Gastrocnemius medialis (tissue), 4 donors: Measurements from ENCODE around the gene EIF4EBP2. TPM values are rescaled to one million over a fixed set of nuclear protein-coding genes. Genes with fewer than 3 reads are reported as not detected.

Experiments used
- ATAC-seq, 2 donors: fragments of 150-250 bp; one replicate each; pipeline ENCODE4 v1.9.1; 2016
- DNase-seq, 2 donors: peaks; one replicate each; pipeline ENCODE4 v3.0.0-alpha.2; 2019
- H3K27ac ChIP-seq, 4 donors: fragments of 200-600 bp; sonication (generic); 1 replicate in 1 of 4; 2 replicates in 3 of 4; pipeline ENCODE4 v1.5.1; 2016 to 2018; ENCODE audit warnings: mild to moderate bottlenecking in 2 of 4, moderate library complexity in 1 of 4
- H3K27me3 ChIP-seq, 3 donors: fragments of 200-600 bp; sonication (generic) in 2 of 3; 1 replicate in 1 of 3; 2 replicates in 2 of 3; pipeline versions ENCODE4 v1.5.1 to v1.6.0; 2016 to 2019; ENCODE audit warnings: mild to moderate bottlenecking in 1 of 3, moderate library complexity in 1 of 3
- H3K36me3 ChIP-seq, 2 donors: fragments of 200-600 bp; sonication (generic) in 1 of 2; one replicate each; pipeline ENCODE4 v1.5.1; 2017 to 2018
- H3K4me1 ChIP-seq, 2 donors: fragments of 200-600 bp; sonication (generic) in 1 of 2; one replicate each; pipeline ENCODE4 v1.5.1; 2016 to 2017; ENCODE audit warnings: mild to moderate bottlenecking in 2 of 2
- H3K4me3 ChIP-seq, 4 donors: fragments of 200-600 bp; sonication (generic) in 3 of 4; 1 replicate in 1 of 4; 2 replicates in 3 of 4; pipeline ENCODE4 v1.5.1; 2016 to 2019; ENCODE audit warnings: mild to moderate bottlenecking in 2 of 4
- H3K9me3 ChIP-seq, 3 donors: fragments of 200-600 bp; sonication (generic) in 2 of 3; 1 replicate in 1 of 3; 2 replicates in 2 of 3; pipeline ENCODE4 v1.5.1; 2016 to 2019
- CTCF ChIP-seq, 5 experiments: fragments of 450-650 bp in 3 of 5; fragments of 200-600 bp in 2 of 5; sonication (generic) in 2 of 5; IDR thresholded peaks in 4 of 5; conservative IDR thresholded peaks in 1 of 5; 1 replicate in 4 of 5; 2 replicates in 1 of 5; pipeline ENCODE4 v1.5.1; 2016 to 2019; ENCODE audit warnings: antibody characterized with exemption in 5 of 5, mild to moderate bottlenecking in 3 of 5, moderate library complexity in 3 of 5
- POLR2A ChIP-seq, 2 donors: fragments of 450-650 bp; IDR thresholded peaks; one replicate each; pipeline ENCODE4 v1.6.1; 2017; ENCODE audit warnings: antibody characterized with exemption in 2 of 2, mild to moderate bottlenecking in 2 of 2, moderate library complexity in 2 of 2
- in situ Hi-C, 4 donors: fragments of 200-750 bp; cut with MboI; loops; one replicate each; pipeline versions ENCODE4 v1.15.0 to v1.8.0; 2017; ENCODE audit warnings: low sequenced_read_pairs in 4 of 4
- intact Hi-C: fragments of 100-400 bp; cut with DNase I; formaldehyde crosslinking; loops from one replicate; pipeline ENCODE4 v1.15.1; 2023; ENCODE audit warnings: low total_unique reads
- total RNA-seq, 4 donors: library from RNA; depleted of rRNA; stranded (reverse); fragments of >200 nt; gene quantifications; one replicate each; pipeline versions ENCODE4 v1.1.0 to v1.2.3, GENCODE V29; 2016

The EIF4EBP2 gene
- total RNA-seq, 4 donors from 2014 or later, result 58.4 to 141 (median 107) TPM

DNA sequence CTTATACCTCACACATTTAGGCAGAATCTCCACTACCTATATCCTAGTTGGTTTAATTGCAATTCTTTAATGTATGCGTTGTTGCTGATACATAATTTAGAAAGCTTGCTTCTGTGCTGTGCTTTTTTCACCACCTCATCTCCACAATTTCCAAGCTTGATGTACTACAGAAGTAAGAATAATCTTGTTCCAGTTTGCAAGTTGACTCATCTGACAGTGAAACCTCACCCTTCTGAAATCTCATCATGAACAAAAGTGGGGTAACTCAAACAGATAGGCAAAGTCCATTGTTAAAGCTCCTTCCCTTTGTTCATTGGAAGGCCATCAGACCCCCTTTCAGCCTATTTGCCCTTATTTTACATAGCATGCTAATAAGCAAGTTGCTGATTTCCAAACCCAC is 13.6 kb downstream of the EIF4EBP2 start:
- Histone ChIP-seq H3K27ac (peak overlapping the region in 2 of 4 donors; percentile 54 to 57), H3K9me3 (no peaks in the 10 kb centered on the region), H3K4me1 (peaks cover 25 to 34% of the 10 kb centered on the region in 2 donors), H3K36me3 (peaks cover 0 to 28% of the 10 kb centered on the region in 2 donors), H3K4me3 (no peak overlapping the region), H3K27me3 (no peaks in the 10 kb centered on the region)
- no peak for DNase-seq
- in situ Hi-C loops (no loop called here), intact Hi-C loops (no loop called here)
- no peak for TF ChIP-seq POLR2A (IDR thresholded peaks at IDR 0.05)
- ATAC-seq, result no peak

DNA sequence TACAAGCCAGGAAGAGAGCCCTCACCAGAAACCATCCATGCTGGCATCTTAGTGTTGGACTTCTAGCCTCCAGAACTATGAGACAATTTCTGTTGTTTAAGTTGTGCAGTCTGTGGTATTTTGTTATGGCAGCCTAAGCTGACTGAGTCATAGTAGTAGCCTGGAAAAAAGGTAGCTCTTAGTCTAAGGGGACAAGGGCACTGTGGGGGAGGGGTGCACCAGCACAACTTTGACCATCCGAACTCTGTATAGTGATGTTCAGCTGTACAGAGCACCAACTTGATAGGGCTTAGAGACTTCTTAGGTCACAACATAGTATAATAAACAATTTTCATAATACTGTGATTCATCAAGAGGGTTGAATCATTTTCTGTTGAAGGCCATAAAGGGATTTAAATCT is 14.3 kb downstream of the EIF4EBP2 start:
- intact Hi-C loops, result no loop called here
- H3K4me1 ChIP-seq, result peaks cover 24 to 34% of the 10 kb centered on the region in 2 donors
- no peak for DNase-seq
- ATAC-seq, result peak in 1 of 2 donors; percentile 32
- H3K27me3 ChIP-seq, result no peaks in the 10 kb centered on the region
- peaks cover 0 to 34% of the 10 kb centered on the region in 2 donors for H3K36me3 ChIP-seq
- H3K27ac ChIP-seq, result peak overlapping the region in 3 of 4 donors; percentile 9 to 57 (median 54)
- no peak for TF ChIP-seq POLR2A (IDR thresholded peaks at IDR 0.05)
- no peak for TF ChIP-seq CTCF (IDR thresholded peaks at IDR 0.05 in 4 of 5, conservative IDR thresholded peaks at IDR 0.05 in 1 of 5)
- no peaks in the 10 kb centered on the region for H3K9me3 ChIP-seq
- in situ Hi-C loops, result no loop called here
- no peak overlapping the region for H3K4me3 ChIP-seq

DNA sequence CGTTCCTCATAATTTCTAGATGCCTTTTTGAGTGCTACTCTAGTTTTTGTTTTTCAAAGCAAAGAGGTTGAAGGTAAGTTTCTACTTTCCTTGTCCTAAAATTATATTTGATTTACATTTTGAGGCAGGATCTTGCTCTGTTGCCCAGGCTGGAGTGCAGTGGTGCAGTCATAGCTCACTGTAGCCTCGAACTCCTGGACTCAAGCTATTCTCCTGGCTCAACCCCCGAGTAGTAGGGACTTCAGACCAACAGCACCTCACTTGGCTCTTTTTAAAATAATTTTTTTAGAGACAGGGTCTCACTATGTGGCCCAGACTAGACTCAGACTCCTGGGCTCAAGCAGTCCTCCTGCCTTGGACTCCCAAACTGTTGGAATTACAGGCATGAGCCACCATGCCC is 14.8 kb downstream of the EIF4EBP2 start:
- TF ChIP-seq CTCF (IDR thresholded peaks at IDR 0.05 in 4 of 5, conservative IDR thresholded peaks at IDR 0.05 in 1 of 5), result no peak
- TF ChIP-seq POLR2A (IDR thresholded peaks at IDR 0.05), result no peak
- intact Hi-C loops (no loop called here), in situ Hi-C loops (no loop called here)
- Histone ChIP-seq H3K36me3 (peaks cover 0 to 39% of the 10 kb centered on the region in 2 donors), H3K4me1 (peaks cover 26 to 38% of the 10 kb centered on the region in 2 donors), H3K9me3 (no peaks in the 10 kb centered on the region), H3K4me3 (no peak overlapping the region), H3K27me3 (no peaks in the 10 kb centered on the region), H3K27ac (peak overlapping the region in 2 of 4 donors; percentile 1 to 54)
- no peak for DNase-seq
- no peak for ATAC-seq

GRCh38 chr10:70424320-70424719 is 20.4 kb downstream of the EIF4EBP2 start:
- Histone ChIP-seq H3K4me3 (no peak overlapping the region), H3K27ac (peak overlapping the region; percentile 81 to 91 (median 86)), H3K36me3 (peaks cover 0 to 76% of the 10 kb centered on the region in 2 donors), H3K9me3 (no peaks in the 10 kb centered on the region), H3K27me3 (no peaks in the 10 kb centered on the region), H3K4me1 (peaks cover 63 to 79% of the 10 kb centered on the region in 2 donors)
- intact Hi-C loops (no loop called here), in situ Hi-C loops (no loop called here)
- TF ChIP-seq CTCF (IDR thresholded peaks at IDR 0.05 in 4 of 5, conservative IDR thresholded peaks at IDR 0.05 in 1 of 5) (no peak), POLR2A (IDR thresholded peaks at IDR 0.05) (no peak)
- ATAC-seq (peak; percentile 55 to 63), DNase-seq (no peak)

- no peaks in the 10 kb centered on the region for H3K27me3 ChIP-seq
- peaks cover 70 to 79% of the 10 kb centered on the region in 2 donors for H3K4me1 ChIP-seq
- no peak overlapping the region for H3K4me3 ChIP-seq
- in situ Hi-C loops, result loop anchor here in 1 of 4 donors (25.0 kb wide), 1 partner anchor 337 kb away; no protein-coding TSS in a partner anchor
- H3K36me3 ChIP-seq, result peaks cover 0 to 75% of the 10 kb centered on the region in 2 donors
- peak; percentile 55 to 61 for TF ChIP-seq POLR2A (IDR thresholded peaks at IDR 0.05)
- TF ChIP-seq CTCF (IDR thresholded peaks at IDR 0.05 in 4 of 5, conservative IDR thresholded peaks at IDR 0.05 in 1 of 5), result no peak
- H3K9me3 ChIP-seq, result no peaks in the 10 kb centered on the region
- H3K27ac ChIP-seq, result peak overlapping the region; percentile 81 to 91 (median 86)
- intact Hi-C loops, result no loop called here
- ATAC-seq (peak; percentile 85 to 88), DNase-seq (peak; percentile 76 to 90)
Measured at GRCh38 chr10:70425096-70425495, 21.2 kb downstream of the EIF4EBP2 start.
